Calu3 (cell line): Measurements from ENCODE around the gene CALML5. TPM values are rescaled to one million over a fixed set of nuclear protein-coding genes. Genes with fewer than 3 reads are reported as not detected.

Experiments
- BruUV-seq: library from RNA; stranded (reverse); fragments of 400-500 nt; replicated peaks from 2 replicates; lab custom pipeline; 2021; lab: Mats Ljungman, UMichigan
- CTCF ChIA-PET: fragments of 300-600 bp; sonication (Branson Sonifier 250); formaldehyde crosslinking; loops from one replicate; lab custom pipeline; 2022; ENCODE audit warnings: antibody characterized with exemption; lab: Charles Lee
- DNase-seq: peaks from one replicate; pipeline ENCODE4 v3.0.0; 2022
- H3K27ac Mint-ChIP-seq: one replicate; pipeline ENCODE4 v1.8.0; 2022; ENCODE audit warnings: mixed read lengths; ENCODE audit not compliant: unreplicated experiment
- H3K27me3 Mint-ChIP-seq: one replicate; pipeline ENCODE4 v1.8.0; 2022; ENCODE audit warnings: mixed read lengths; ENCODE audit not compliant: unreplicated experiment
- H3K36me3 Mint-ChIP-seq: one replicate; pipeline ENCODE4 v1.8.0; 2022; ENCODE audit warnings: mild to moderate bottlenecking, moderate library complexity, mixed read lengths; ENCODE audit not compliant: insufficient read depth, unreplicated experiment
- H3K4me1 Mint-ChIP-seq: one replicate; pipeline ENCODE4 v1.8.0; 2022; ENCODE audit warnings: mild to moderate bottlenecking, low read depth, mixed read lengths; ENCODE audit not compliant: unreplicated experiment
- H3K4me3 Mint-ChIP-seq: one replicate; pipeline ENCODE4 v1.8.0; 2022; ENCODE audit warnings: mild to moderate bottlenecking, low read depth, moderate library complexity, mixed read lengths; ENCODE audit not compliant: unreplicated experiment
- H3K9me3 Mint-ChIP-seq: one replicate; pipeline ENCODE4 v1.8.0; 2022; ENCODE audit warnings: low read depth, mixed read lengths; ENCODE audit not compliant: unreplicated experiment
- CTCF ChIP-seq: fragments of 200-600 bp; IDR thresholded peaks from one replicate; pipeline ENCODE4 v1.8.0; 2022; ENCODE audit warnings: antibody characterized with exemption; ENCODE audit not compliant: unreplicated experiment
- intact Hi-C: fragments of 100-400 bp; cut with micrococcal nuclease; formaldehyde crosslinking; loops from one replicate; pipeline ENCODE4 v1.10.0; 2022; ENCODE audit not compliant: unreplicated experiment
- total RNA-seq: library from RNA; stranded (reverse); gene quantifications from 2 replicates; pipeline ENCODE4 v1.2.3, GENCODE V29; 2022

CALML5 gene
- total RNA-seq, 1 experiment from 2014 or later, result not detected

- no TSS peak for BruUV-seq
- Mint-ChIP-seq H3K36me3 (no peaks in the 10 kb centered on the region), H3K27ac (no peak overlapping the region), H3K4me3 (no peak overlapping the region), H3K27me3 (no peaks in the 10 kb centered on the region), H3K9me3 (no peaks in the 10 kb centered on the region), H3K4me1 (peaks cover 7% of the 10 kb centered on the region)
- intact Hi-C loops, result no loop called here
- DNase-seq, result no peak
- no peak for TF ChIP-seq CTCF
- CTCF ChIA-PET, result interaction anchor here (0.6 kb wide), 1 partner anchor 1538 kb away, joined by 4 read pairs; no protein-coding TSS in a partner anchor
These were observed 35.8 kb upstream of the CALML5 start for GRCh38 chr10:5534880-5535856.

DNA sequence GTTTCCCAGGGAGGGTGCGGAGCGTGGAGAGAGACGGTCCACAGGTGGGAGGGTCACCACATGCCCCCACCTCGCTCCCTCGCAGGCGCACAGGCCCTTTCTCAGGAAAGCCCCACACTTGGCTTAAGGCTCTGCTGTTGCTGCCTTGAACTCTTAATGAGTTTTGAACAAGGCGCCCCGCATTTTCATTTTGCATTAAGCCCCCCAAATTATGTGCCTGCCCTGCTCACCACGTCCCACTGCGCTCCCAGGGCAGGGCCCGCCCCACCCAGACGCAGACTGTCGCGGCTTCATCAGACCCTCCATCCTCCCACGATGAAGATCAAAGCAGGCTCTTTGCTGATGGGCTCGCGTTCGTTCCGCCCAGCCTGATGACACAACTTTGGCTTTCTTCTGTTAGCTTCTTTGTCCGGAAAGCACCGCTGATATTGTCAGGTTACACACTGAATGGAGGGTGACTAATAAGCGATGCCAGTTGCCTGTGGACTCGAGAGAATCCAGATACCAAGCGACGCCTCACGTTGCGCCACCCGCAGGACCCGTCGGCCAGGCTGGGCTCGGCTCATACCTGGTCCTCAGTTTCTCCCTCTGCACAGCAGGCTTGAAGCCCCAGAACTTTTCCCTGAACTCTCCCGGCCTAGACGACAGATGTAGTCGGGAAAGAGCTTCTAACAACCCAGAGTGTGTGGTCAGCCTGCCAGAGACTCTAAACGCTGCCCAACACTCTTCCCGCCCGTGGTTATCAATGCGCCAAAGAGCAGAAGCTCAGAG lies 34.9 kb upstream of the CALML5 start:
- no peaks in the 10 kb centered on the region for H3K27me3 Mint-ChIP-seq
- H3K9me3 Mint-ChIP-seq, result no peaks in the 10 kb centered on the region
- TF ChIP-seq CTCF, result no peak
- H3K27ac Mint-ChIP-seq, result no peak overlapping the region
- BruUV-seq, result no TSS peak
- no peak overlapping the region for H3K4me3 Mint-ChIP-seq
- CTCF ChIA-PET, result no interaction called here
- intact Hi-C loops, result no loop called here
- no peaks in the 10 kb centered on the region for H3K36me3 Mint-ChIP-seq
- DNase-seq, result no peak
- peaks cover 7% of the 10 kb centered on the region for H3K4me1 Mint-ChIP-seq

GRCh38 chr10:5533098-5533731 lies 33.8 kb upstream of the CALML5 start:
- Mint-ChIP-seq H3K27ac (no peak overlapping the region), H3K27me3 (no peaks in the 10 kb centered on the region), H3K4me3 (no peak overlapping the region), H3K36me3 (no peaks in the 10 kb centered on the region), H3K4me1 (peaks cover under 1% of the 10 kb centered on the region), H3K9me3 (no peaks in the 10 kb centered on the region)
- no peak for TF ChIP-seq CTCF
- CTCF ChIA-PET, result no interaction called here
- no peak for DNase-seq
- intact Hi-C loops, result no loop called here
- no TSS peak for BruUV-seq

DNA sequence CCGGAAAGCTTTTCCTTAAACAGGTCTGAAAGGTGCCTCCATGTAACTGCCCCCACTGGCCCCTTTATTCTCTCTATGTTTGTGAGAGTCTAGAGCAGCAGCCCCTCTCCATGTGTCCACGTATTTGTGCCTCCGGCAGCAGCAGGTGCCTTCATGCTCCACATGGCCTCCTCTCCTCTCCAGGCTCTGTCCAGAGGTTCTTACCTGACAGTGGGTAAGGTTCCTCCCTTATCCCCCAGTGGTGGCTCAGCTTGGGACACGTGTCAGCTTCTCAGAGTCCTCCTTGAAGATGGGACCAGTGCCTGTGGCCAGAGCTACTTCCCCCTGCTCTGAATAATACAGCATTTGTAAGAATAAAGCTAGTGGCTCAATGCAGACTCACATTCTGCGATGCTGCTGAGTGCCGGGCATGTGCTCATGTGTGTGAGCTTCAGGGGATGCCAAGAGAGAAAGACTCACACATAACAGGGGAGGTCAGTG lies 33.3 kb upstream of the CALML5 start:
- Mint-ChIP-seq H3K4me3 (no peak overlapping the region), H3K27me3 (no peaks in the 10 kb centered on the region), H3K36me3 (no peaks in the 10 kb centered on the region), H3K4me1 (no peaks in the 10 kb centered on the region), H3K27ac (no peak overlapping the region), H3K9me3 (no peaks in the 10 kb centered on the region)
- CTCF ChIA-PET, result no interaction called here
- TF ChIP-seq CTCF, result no peak
- intact Hi-C loops, result no loop called here
- no TSS peak for BruUV-seq
- no peak for DNase-seq
